SK-N-SH (cell line): Measurements from ENCODE around the gene LRRC45. TPM values are rescaled to one million over a fixed set of nuclear protein-coding genes. Genes with fewer than 3 reads are reported as not detected.

Source experiments
- CTCF ChIA-PET: fragments of 300-600, 350-600 bp; formaldehyde crosslinking; extraction: SDS; loops from one replicate; lab custom pipeline; 2021; lab: Yijun Ruan, JAX
- POLR2A ChIA-PET: fragments of 350-600 bp; sonication (Branson Sonifier 250); formaldehyde crosslinking; extraction: SDS; loops from one replicate; lab custom pipeline; 2020; ENCODE audit warnings: antibody characterized with exemption, inconsistent platforms; lab: Yijun Ruan, JAX
- DNase-seq: peaks from one replicate; pipeline ENCODE4 v3.0.0; 2012
- H2AFZ ChIP-seq: fragments of 200-600 bp; sonication (generic); 2 replicates; pipeline ENCODE4 v1.8.1; 2016; ENCODE audit warnings: antibody characterized with exemption, mild to moderate bottlenecking, low read depth
- H3F3A ChIP-seq: fragments of 200-600 bp; sonication (generic); replicated peaks from 2 replicates; pipeline ENCODE3; 2016; ENCODE audit warnings: antibody characterized with exemption, mild to moderate bottlenecking; ENCODE audit not compliant: insufficient read depth
- H3K27ac ChIP-seq, 2 experiments: fragments of 200-500 bp in 1 of 2; fragments of 200-600 bp in 1 of 2; sonication (Bioruptor generic) in 1 of 2; sonication (generic), shearing (Covaris generic) in 1 of 2; 2 replicates each; pipeline versions ENCODE4 v1.5.1 to v1.6.1; 2014 to 2016; ENCODE audit warnings: low read depth in 2 of 2, inconsistent platforms in 1 of 2, low read length in 1 of 2, mild to moderate bottlenecking in 1 of 2, mixed read lengths in 1 of 2
- H3K27me3 ChIP-seq: fragments of 200-600 bp; sonication (generic), shearing (Covaris generic); 2 replicates; pipeline ENCODE4 v1.6.1; 2016; ENCODE audit warnings: mixed run types; ENCODE audit not compliant: insufficient read depth
- H3K36me3 ChIP-seq, 2 experiments: fragments of 200-500 bp in 1 of 2; fragments of 200-600 bp in 1 of 2; sonication (Bioruptor generic) in 1 of 2; sonication (generic) in 1 of 2; replicated peaks in 1 of 2; 2 replicates each; pipeline versions ENCODE3 to v1.5.1; 2014 to 2016; ENCODE audit warnings: low read length in 1 of 2, mild to moderate bottlenecking in 1 of 2; ENCODE audit not compliant: insufficient read depth in 2 of 2, control insufficient read depth in 1 of 2
- H3K4me1 ChIP-seq, 2 experiments: fragments of 200-500 bp in 1 of 2; fragments of 200-600 bp in 1 of 2; sonication (Bioruptor generic) in 1 of 2; sonication (generic), shearing (Covaris generic) in 1 of 2; 2 replicates each; pipeline versions ENCODE4 v1.5.1 to v1.6.1; 2014 to 2016; ENCODE audit warnings: low read depth in 1 of 2, low read length in 1 of 2, mixed run types in 1 of 2; ENCODE audit not compliant: insufficient read depth in 2 of 2, control insufficient read depth in 1 of 2
- H3K4me2 ChIP-seq: fragments of 200-600 bp; sonication (generic), shearing (Covaris generic); 2 replicates; pipeline ENCODE4 v1.6.1; 2017; ENCODE audit warnings: mixed run types
- H3K4me3 ChIP-seq, 2 experiments: fragments of 200-500 bp in 1 of 2; fragments of 200-600 bp in 1 of 2; sonication (Bioruptor generic) in 1 of 2; sonication (generic), shearing (Covaris generic) in 1 of 2; 2 replicates each; pipeline versions ENCODE4 v1.5.1 to v1.8.1; 2014 to 2016; ENCODE audit warnings: low read depth in 2 of 2, inconsistent platforms in 1 of 2, low read length in 1 of 2, mild to moderate bottlenecking in 1 of 2, mixed read lengths in 1 of 2, moderate library complexity in 1 of 2
- H3K79me2 ChIP-seq: fragments of 200-600 bp; sonication (generic); 2 replicates; pipeline ENCODE4 v1.8.1; 2017; ENCODE audit warnings: mild to moderate bottlenecking; ENCODE audit not compliant: insufficient read depth
- H3K9ac ChIP-seq: fragments of 200-600 bp; sonication (generic); 2 replicates; pipeline ENCODE4 v1.6.1; 2017; ENCODE audit warnings: mixed run types
- H3K9me2 ChIP-seq: fragments of 200-600 bp; sonication (generic); 2 replicates; pipeline ENCODE4 v1.6.1; 2017; ENCODE audit warnings: mixed run types
- H3K9me3 ChIP-seq: fragments of 200-600 bp; sonication (generic); 2 replicates; pipeline ENCODE4 v1.6.1; 2017; ENCODE audit warnings: mixed run types, mild to moderate bottlenecking, moderate library complexity
- H4K20me1 ChIP-seq: fragments of 200-600 bp; sonication (generic); 2 replicates; pipeline ENCODE4 v1.6.1; 2017; ENCODE audit warnings: mild to moderate bottlenecking, mixed run types; ENCODE audit not compliant: insufficient read depth
- ELF1 ChIP-seq: IDR thresholded peaks from 2 replicates; pipeline ENCODE4 v1.4.0; 2012
- FOSL2 ChIP-seq: IDR thresholded peaks from 2 replicates; pipeline ENCODE4 v1.4.0; 2012; ENCODE audit warnings: low read depth, mild to moderate bottlenecking, moderate library complexity, borderline replicate concordance
- FOXJ3 ChIP-seq: sonication (generic); formaldehyde crosslinking; IDR thresholded peaks from 2 replicates; pipeline ENCODE4 v1.5.1; 2020; ENCODE audit warnings: mild to moderate bottlenecking, missing genetic modification reagents
- FOXM1 ChIP-seq: IDR thresholded peaks from 2 replicates; pipeline ENCODE4 v1.4.0; 2012; ENCODE audit warnings: low read depth, mild to moderate bottlenecking
- GABPA ChIP-seq: IDR thresholded peaks from 2 replicates; pipeline ENCODE4 v1.4.0; 2012; ENCODE audit warnings: low read depth, mild to moderate bottlenecking
- GATA2 ChIP-seq: sonication (generic); formaldehyde crosslinking; IDR thresholded peaks from 2 replicates; pipeline ENCODE4 v1.5.0; 2020; ENCODE audit warnings: mild to moderate bottlenecking, missing genetic modification reagents
- MXI1 ChIP-seq: IDR thresholded peaks from 2 replicates; pipeline ENCODE4 v1.6.1; 2012; ENCODE audit warnings: mild to moderate bottlenecking, low read depth, low read length, improper control_type of control experiment
- NFIC ChIP-seq: IDR thresholded peaks from 2 replicates; pipeline ENCODE4 v1.4.0; 2012; ENCODE audit warnings: borderline replicate concordance
- NRF1 ChIP-seq: IDR thresholded peaks from 2 replicates; pipeline ENCODE4 v1.6.1; 2012; ENCODE audit warnings: low read depth, mild to moderate bottlenecking, low read length
- POLR2AphosphoS5 ChIP-seq: IDR thresholded peaks from 2 replicates; pipeline ENCODE4 v1.6.1; 2012; ENCODE audit warnings: low read depth, low read length
- RAD21 ChIP-seq: IDR thresholded peaks from 2 replicates; pipeline ENCODE4 v1.6.1; 2012; ENCODE audit warnings: mild to moderate bottlenecking, low read length
- RCOR1 ChIP-seq: fragments of 150-350 bp; IDR thresholded peaks from 2 replicates; pipeline ENCODE4 v1.6.1; 2017; ENCODE audit warnings: antibody characterized with exemption, low read length
- SMC3 ChIP-seq: IDR thresholded peaks from 2 replicates; pipeline ENCODE4 v1.6.1; 2012; ENCODE audit warnings: low read depth, low read length, improper control_type of control experiment
- TAF1 ChIP-seq: IDR thresholded peaks from 2 replicates; pipeline ENCODE4 v1.6.1; 2012; ENCODE audit warnings: low read depth, mild to moderate bottlenecking, low read length, moderate library complexity, borderline replicate concordance
- TCF12 ChIP-seq: IDR thresholded peaks from 2 replicates; pipeline ENCODE4 v1.4.0; 2012
- WGBS: methylation state at CpG from one replicate; pipeline ENCODE4 v1.1.6; 2017; ENCODE audit warnings: low lambda C conversion rate; 5-methylcytosine and 5-hydroxymethylcytosine counted together
- polyA plus RNA-seq, 3 experiments: library from polyadenylated mRNA; depleted of rRNA; stranded (reverse); fragments of >200 nt; gene quantifications; 2 replicates each; pipeline ENCODE4 v1.2.3, GENCODE V29; 2012
- TF ChIP-seq, protein P1 (sequence below): IDR thresholded peaks from 2 replicates; pipeline ENCODE4 v1.4.0; 2012; ENCODE audit warnings: low read depth
- TF ChIP-seq, protein P2 (sequence below): fragments of 150-350 bp; IDR thresholded peaks from 2 replicates; pipeline ENCODE4 v1.6.1; 2016; ENCODE audit warnings: mild to moderate bottlenecking, low read depth, low read length
- TF ChIP-seq, protein P3 (sequence below): IDR thresholded peaks from 2 replicates; pipeline ENCODE4 v1.6.1; 2012; ENCODE audit warnings: mild to moderate bottlenecking, low read depth, low read length, moderate library complexity
- TF ChIP-seq, protein P4 (sequence below): fragments of 150-350 bp; IDR thresholded peaks from 2 replicates; pipeline ENCODE4 v1.6.1; 2017; ENCODE audit warnings: antibody characterized with exemption, low read length, low read depth, borderline replicate concordance

LRRC45 gene
- polyA plus RNA-seq, 1 of the 3 experiments (the other 2 are of a cell fraction), result 31.5 TPM

DNA sequence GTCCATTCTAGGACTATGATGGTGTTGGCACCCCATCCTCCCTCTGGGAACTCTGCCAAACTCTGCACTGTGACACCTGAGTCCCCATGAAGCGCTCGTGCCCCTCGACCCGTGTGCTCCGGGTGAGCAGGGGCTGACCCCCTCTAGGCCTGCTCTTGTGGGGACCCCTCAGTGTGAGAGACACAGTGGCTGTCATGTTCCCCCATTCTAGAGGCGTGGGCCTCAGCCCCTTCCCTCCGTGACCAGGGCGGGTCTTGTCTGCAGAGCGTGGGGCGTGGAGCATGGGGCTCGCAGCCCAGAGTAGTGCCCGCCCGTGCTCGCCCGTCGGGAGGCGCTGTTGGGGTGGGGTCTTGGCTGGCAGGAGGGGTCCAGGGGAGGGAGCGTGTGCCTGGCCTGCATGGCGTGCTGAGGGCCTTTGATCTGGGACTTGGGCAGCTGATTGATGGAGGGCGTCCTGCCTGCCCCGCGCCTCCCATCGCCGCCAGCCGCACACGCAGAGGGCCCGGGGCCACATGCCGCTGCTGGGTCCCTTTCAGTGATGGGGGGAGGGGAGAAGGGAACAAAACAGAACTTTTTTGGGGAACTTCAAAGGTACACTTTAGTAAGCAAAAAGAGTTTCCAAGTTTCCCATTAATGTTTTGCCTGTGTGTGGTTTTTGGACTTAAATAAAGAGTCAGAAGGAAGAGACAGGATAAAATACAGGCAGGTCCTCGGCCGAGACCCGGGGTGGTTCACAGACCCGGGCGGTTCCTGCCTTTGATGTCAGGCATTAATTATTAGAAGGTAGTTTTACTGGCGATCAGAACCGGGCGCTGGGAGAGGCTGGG lies 22.9 kb upstream of the LRRC45 start:
- CTCF ChIA-PET, result interaction anchor here (6.3 kb wide), 1 partner anchor 39 kb away, joined by 56 read pairs; the partner anchor contains the start of gene NOTUM

More for the DNA sequence above, 22.9 kb upstream of the LRRC45 start:
- Histone ChIP-seq H3K79me2 (peaks cover 11% of the 10 kb centered on the region), H3K4me2 (no peak overlapping the region), H3K27ac (no peak overlapping the region), H2AFZ (no peak overlapping the region), H3K9ac (no peak overlapping the region), H3K36me3 (no peaks in the 10 kb centered on the region), H3K4me3 (no peak overlapping the region), H3K4me1 (peaks cover 3 to 25% of the 10 kb centered on the region in 2 experiments; a peak in 3 of 4 replicates), H3K9me2 (no peaks in the 10 kb centered on the region), H3K9me3 (no peaks in the 10 kb centered on the region), H3K27me3 (no peaks in the 10 kb centered on the region), H4K20me1 (no peaks in the 10 kb centered on the region), H3F3A (peaks cover 28% of the 10 kb centered on the region)
- WGBS, result 94% methylated on average over 31 of the region's 36 CpGs
- POLR2A ChIA-PET, result no interaction called here
- no peak for DNase-seq
- TF ChIP-seq NFIC (no peak), RAD21 (no peak), FOXM1 (no peak), FOXJ3 (no peak), TCF12 (no peak), MXI1 (no peak), GATA2 (no peak), POLR2AphosphoS5 (no peak), FOSL2 (no peak), TAF1 (no peak), SMC3 (no peak), ELF1 (no peak), GABPA (no peak), NRF1 (no peak), RCOR1 (no peak)
- TF ChIP-seq, protein P1, sequence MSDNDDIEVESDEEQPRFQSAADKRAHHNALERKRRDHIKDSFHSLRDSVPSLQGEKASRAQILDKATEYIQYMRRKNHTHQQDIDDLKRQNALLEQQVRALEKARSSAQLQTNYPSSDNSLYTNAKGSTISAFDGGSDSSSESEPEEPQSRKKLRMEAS, result no peak
- TF ChIP-seq, protein P2, sequence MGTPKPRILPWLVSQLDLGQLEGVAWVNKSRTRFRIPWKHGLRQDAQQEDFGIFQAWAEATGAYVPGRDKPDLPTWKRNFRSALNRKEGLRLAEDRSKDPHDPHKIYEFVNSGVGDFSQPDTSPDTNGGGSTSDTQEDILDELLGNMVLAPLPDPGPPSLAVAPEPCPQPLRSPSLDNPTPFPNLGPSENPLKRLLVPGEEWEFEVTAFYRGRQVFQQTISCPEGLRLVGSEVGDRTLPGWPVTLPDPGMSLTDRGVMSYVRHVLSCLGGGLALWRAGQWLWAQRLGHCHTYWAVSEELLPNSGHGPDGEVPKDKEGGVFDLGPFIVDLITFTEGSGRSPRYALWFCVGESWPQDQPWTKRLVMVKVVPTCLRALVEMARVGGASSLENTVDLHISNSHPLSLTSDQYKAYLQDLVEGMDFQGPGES, result no peak
- TF ChIP-seq, protein P3, sequence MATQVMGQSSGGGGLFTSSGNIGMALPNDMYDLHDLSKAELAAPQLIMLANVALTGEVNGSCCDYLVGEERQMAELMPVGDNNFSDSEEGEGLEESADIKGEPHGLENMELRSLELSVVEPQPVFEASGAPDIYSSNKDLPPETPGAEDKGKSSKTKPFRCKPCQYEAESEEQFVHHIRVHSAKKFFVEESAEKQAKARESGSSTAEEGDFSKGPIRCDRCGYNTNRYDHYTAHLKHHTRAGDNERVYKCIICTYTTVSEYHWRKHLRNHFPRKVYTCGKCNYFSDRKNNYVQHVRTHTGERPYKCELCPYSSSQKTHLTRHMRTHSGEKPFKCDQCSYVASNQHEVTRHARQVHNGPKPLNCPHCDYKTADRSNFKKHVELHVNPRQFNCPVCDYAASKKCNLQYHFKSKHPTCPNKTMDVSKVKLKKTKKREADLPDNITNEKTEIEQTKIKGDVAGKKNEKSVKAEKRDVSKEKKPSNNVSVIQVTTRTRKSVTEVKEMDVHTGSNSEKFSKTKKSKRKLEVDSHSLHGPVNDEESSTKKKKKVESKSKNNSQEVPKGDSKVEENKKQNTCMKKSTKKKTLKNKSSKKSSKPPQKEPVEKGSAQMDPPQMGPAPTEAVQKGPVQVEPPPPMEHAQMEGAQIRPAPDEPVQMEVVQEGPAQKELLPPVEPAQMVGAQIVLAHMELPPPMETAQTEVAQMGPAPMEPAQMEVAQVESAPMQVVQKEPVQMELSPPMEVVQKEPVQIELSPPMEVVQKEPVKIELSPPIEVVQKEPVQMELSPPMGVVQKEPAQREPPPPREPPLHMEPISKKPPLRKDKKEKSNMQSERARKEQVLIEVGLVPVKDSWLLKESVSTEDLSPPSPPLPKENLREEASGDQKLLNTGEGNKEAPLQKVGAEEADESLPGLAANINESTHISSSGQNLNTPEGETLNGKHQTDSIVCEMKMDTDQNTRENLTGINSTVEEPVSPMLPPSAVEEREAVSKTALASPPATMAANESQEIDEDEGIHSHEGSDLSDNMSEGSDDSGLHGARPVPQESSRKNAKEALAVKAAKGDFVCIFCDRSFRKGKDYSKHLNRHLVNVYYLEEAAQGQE, result no peak
- TF ChIP-seq, protein P4, sequence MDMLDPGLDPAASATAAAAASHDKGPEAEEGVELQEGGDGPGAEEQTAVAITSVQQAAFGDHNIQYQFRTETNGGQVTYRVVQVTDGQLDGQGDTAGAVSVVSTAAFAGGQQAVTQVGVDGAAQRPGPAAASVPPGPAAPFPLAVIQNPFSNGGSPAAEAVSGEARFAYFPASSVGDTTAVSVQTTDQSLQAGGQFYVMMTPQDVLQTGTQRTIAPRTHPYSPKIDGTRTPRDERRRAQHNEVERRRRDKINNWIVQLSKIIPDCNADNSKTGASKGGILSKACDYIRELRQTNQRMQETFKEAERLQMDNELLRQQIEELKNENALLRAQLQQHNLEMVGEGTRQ, result no peak
